NCI-H1105 treated with DMSO at 0.1 percent for 48 hours (cell line): ENCODE data around the gene HAS3.
"Not testable (repeated sequence)": the region's sequence is repeated elsewhere in the genome, so short reads cannot be mapped to it uniquely, and the experiment has no call there.

Source experiments
- DNase-seq: peaks from one replicate; lab custom pipeline; 2025; lab: John Stamatoyannopoulos, UW

HAS3 gene

GRCh38 chr16:69149621-69150020, 44.2 kb downstream of the HAS3 start:
- DNase-seq: not testable (repeated sequence)

GRCh38 chr16:69150146-69150865, 44.9 kb downstream of the HAS3 start:
- DNase-seq: peak; percentile 63

GRCh38 chr16:69157196-69157595, 51.7 kb downstream of the HAS3 start:
- DNase-seq: no peak

- DNase-seq: no peak
Measured at GRCh38 chr16:69160192-69160591, 54.7 kb downstream of the HAS3 start.

- no peak for DNase-seq
Measured at GRCh38 chr16:69165584-69165983, 60.1 kb downstream of the HAS3 start.

GRCh38 chr16:69166221-69166833, 60.9 kb downstream of the HAS3 start:
- DNase-seq: no peak

- DNase-seq: no peak
Measured at GRCh38 chr16:69166946-69167930, 61.8 kb downstream of the HAS3 start.
